Subcutaneous abdominal adipose tissue (tissue), 5 donors: ENCODE data around the gene MAPK8IP2.

Experiments used
- H3K27ac ChIP-seq: one replicate; pipeline ENCODE4 v1.7.0; 2013; ENCODE audit warnings: low read depth, mild to moderate bottlenecking, inconsistent platforms, low read length, moderate library complexity
- H3K27me3 ChIP-seq, 5 donors: one replicate each; pipeline ENCODE4 v1.7.0; 2013; ENCODE audit warnings: low read length in 5 of 5, inconsistent platforms in 1 of 5; ENCODE audit not compliant: control insufficient read depth in 5 of 5, insufficient read depth in 4 of 5
- H3K36me3 ChIP-seq, 5 donors: one replicate each; pipeline ENCODE4 v1.7.0; 2013; ENCODE audit warnings: low read length in 5 of 5; ENCODE audit not compliant: control insufficient read depth in 5 of 5, insufficient read depth in 5 of 5
- H3K4me1 ChIP-seq, 5 donors: one replicate each; pipeline ENCODE4 v1.7.0; 2013; ENCODE audit warnings: low read length in 5 of 5, mild to moderate bottlenecking in 3 of 5, moderate library complexity in 1 of 5; ENCODE audit not compliant: control insufficient read depth in 5 of 5, insufficient read depth in 5 of 5
- H3K4me3 ChIP-seq, 5 donors: one replicate each; pipeline ENCODE4 v1.7.0; 2013; ENCODE audit warnings: low read length in 5 of 5, low read depth in 1 of 5
- H3K9ac ChIP-seq, 5 donors: one replicate each; pipeline ENCODE4 v1.7.0; 2013; ENCODE audit warnings: low read length in 5 of 5, mild to moderate bottlenecking in 4 of 5, moderate library complexity in 3 of 5
- H3K9me3 ChIP-seq, 5 donors: one replicate each; pipeline ENCODE4 v1.7.0; 2013; ENCODE audit warnings: low read length in 5 of 5; ENCODE audit not compliant: control insufficient read depth in 5 of 5
- donor health status: healthy.
- donor health status: healthy.
- donor health status: healthy.
- donor health status: healthy.
- donor health status: healthy.

MAPK8IP2 gene

GRCh38 chr22:50575426-50575941 lies 25.1 kb upstream of the MAPK8IP2 start:
- H3K27me3 ChIP-seq: no peaks in the 10 kb centered on the region
- H3K4me1 ChIP-seq: peaks cover 4 to 45% (median 32%) of the 10 kb centered on the region in 5 donors
- no peaks in the 10 kb centered on the region for H3K9me3 ChIP-seq
- no peak overlapping the region for H3K27ac ChIP-seq
- no peak overlapping the region for H3K9ac ChIP-seq
- H3K36me3 ChIP-seq: peaks cover 0 to 51% (median 15%) of the 10 kb centered on the region in 5 donors
- no peak overlapping the region for H3K4me3 ChIP-seq

GRCh38 chr22:50576070-50576469 lies 24.5 kb upstream of the MAPK8IP2 start:
- no peaks in the 10 kb centered on the region for H3K9me3 ChIP-seq
- no peak overlapping the region for H3K27ac ChIP-seq
- no peaks in the 10 kb centered on the region for H3K27me3 ChIP-seq
- H3K4me1 ChIP-seq: peaks cover 4 to 40% (median 26%) of the 10 kb centered on the region in 5 donors
- no peak overlapping the region for H3K4me3 ChIP-seq
- peaks cover 0 to 47% (median 10%) of the 10 kb centered on the region in 5 donors for H3K36me3 ChIP-seq
- H3K9ac ChIP-seq: no peak overlapping the region

- H3K4me1 ChIP-seq: peaks cover 6 to 41% (median 29%) of the 10 kb centered on the region in 5 donors
- H3K36me3 ChIP-seq: peaks cover 0 to 38% (median 7%) of the 10 kb centered on the region in 5 donors
- H3K9me3 ChIP-seq: no peaks in the 10 kb centered on the region
- H3K27me3 ChIP-seq: no peaks in the 10 kb centered on the region
- H3K27ac ChIP-seq: no peak overlapping the region
- H3K4me3 ChIP-seq: no peak overlapping the region
- H3K9ac ChIP-seq: no peak overlapping the region
Measured at GRCh38 chr22:50576806-50577696, 23.5 kb upstream of the MAPK8IP2 start.

GRCh38 chr22:50577697-50577986 lies 23.0 kb upstream of the MAPK8IP2 start:
- H3K9me3 ChIP-seq: no peaks in the 10 kb centered on the region
- H3K4me1 ChIP-seq: peaks cover 6 to 43% (median 30%) of the 10 kb centered on the region in 5 donors
- peaks cover 0 to 36% (median 7%) of the 10 kb centered on the region in 5 donors for H3K36me3 ChIP-seq
- no peaks in the 10 kb centered on the region for H3K27me3 ChIP-seq
- H3K9ac ChIP-seq: no peak overlapping the region
- no peak overlapping the region for H3K27ac ChIP-seq
- H3K4me3 ChIP-seq: no peak overlapping the region

- Histone ChIP-seq H3K27ac (peak within 1 kb of the TSS; percentile 46), H3K4me1 (peaks cover 6 to 43% (median 31%) of the 10 kb centered on the region in 5 donors), H3K9ac (peak within 1 kb of the TSS in 4 of 5 donors; percentile 21 to 71 (median 36)), H3K36me3 (peaks cover 0 to 31% (median 7%) of the 10 kb centered on the region in 5 donors), H3K27me3 (no peaks in the 10 kb centered on the region), H3K9me3 (no peaks in the 10 kb centered on the region), H3K4me3 (peak within 1 kb of the TSS in 3 of 5 donors; percentile 19 to 40 (median 39))
Measured at GRCh38 chr22:50577987-50578775, 22.4 kb upstream of the MAPK8IP2 start, which contains the start of gene CPT1B. Gene CPT1B, minus strand, starts transcription at chr22:50578427. Its CDS starts 512 bp downstream, at chr22:50577915.

- Histone ChIP-seq H3K4me3 (peak overlapping the region in 3 of 5 donors; percentile 19 to 40 (median 39)), H3K27ac (peak overlapping the region; percentile 46), H3K9ac (peak overlapping the region in 4 of 5 donors; percentile 21 to 71 (median 36))
Measured at GRCh38 chr22:50578776-50579310, 21.8 kb upstream of the MAPK8IP2 start.

GRCh38 chr22:50579752-50580151 lies 20.8 kb upstream of the MAPK8IP2 start:
- H3K4me1 ChIP-seq: peaks cover 10 to 51% (median 38%) of the 10 kb centered on the region in 5 donors
- H3K36me3 ChIP-seq: peaks cover 0 to 22% (median 7%) of the 10 kb centered on the region in 5 donors
- no peaks in the 10 kb centered on the region for H3K27me3 ChIP-seq
- no peak overlapping the region for H3K27ac ChIP-seq
- no peak overlapping the region for H3K4me3 ChIP-seq
- peak overlapping the region in 2 of 5 donors; percentile 4 to 13 for H3K9ac ChIP-seq
- no peaks in the 10 kb centered on the region for H3K9me3 ChIP-seq

More at GRCh38 chr22:50578776-50579310, 21.8 kb upstream of the MAPK8IP2 start:
- no peaks in the 10 kb centered on the region for H3K27me3 ChIP-seq
- H3K4me1 ChIP-seq: peaks cover 10 to 50% (median 38%) of the 10 kb centered on the region in 5 donors
- peaks cover 0 to 27% (median 7%) of the 10 kb centered on the region in 5 donors for H3K36me3 ChIP-seq
- no peaks in the 10 kb centered on the region for H3K9me3 ChIP-seq

- Histone ChIP-seq H3K4me3 (peak overlapping the region; percentile 75 to 84 (median 80)), H3K9me3 (no peaks in the 10 kb centered on the region), H3K27me3 (no peaks in the 10 kb centered on the region), H3K27ac (peak overlapping the region; percentile 94), H3K9ac (peak overlapping the region; percentile 56 to 96 (median 91)), H3K4me1 (peaks cover 10 to 51% (median 38%) of the 10 kb centered on the region in 5 donors), H3K36me3 (peaks cover 0 to 22% (median 7%) of the 10 kb centered on the region in 5 donors)
Measured at GRCh38 chr22:50581031-50581949, 19.3 kb upstream of the MAPK8IP2 start.
